ENCODE data around the gene ACVRL1.

The ACVRL1 gene

GRCh38 chr12:51914034-51914923 lies 7.0 kb downstream of the ACVRL1 start:
- in situ Hi-C loops (cut with MboI; ENCODE audit: low sequenced_read_pairs, unreplicated experiment): no loop called here
- no peak for TF ChIP-seq CTCF (IDR thresholded peaks at IDR 0.05; ENCODE audit: borderline replicate concordance, control extremely low read depth, extremely low read depth, insufficient read depth, missing control alignments)
- no peak for DNase-seq (ENCODE audit: low spot score)

- no peak for DNase-seq (ENCODE audit: low spot score)
- in situ Hi-C loops (cut with MboI; ENCODE audit: low sequenced_read_pairs, unreplicated experiment): no loop called here
- TF ChIP-seq CTCF (IDR thresholded peaks at IDR 0.05; ENCODE audit: borderline replicate concordance, control extremely low read depth, extremely low read depth, insufficient read depth, missing control alignments): no peak
These were observed 7.8 kb downstream of the ACVRL1 start for GRCh38 chr12:51915003-51915625.

GRCh38 chr12:51915951-51916350 lies 8.6 kb downstream of the ACVRL1 start:
- in situ Hi-C loops (cut with MboI; ENCODE audit: low sequenced_read_pairs, unreplicated experiment): no loop called here
- no peak for DNase-seq (ENCODE audit: low spot score)
- no peak for TF ChIP-seq CTCF (IDR thresholded peaks at IDR 0.05; ENCODE audit: borderline replicate concordance, control extremely low read depth, extremely low read depth, insufficient read depth, missing control alignments)

- no peak for DNase-seq (ENCODE audit: low spot score)
- in situ Hi-C loops (cut with MboI; ENCODE audit: low sequenced_read_pairs, unreplicated experiment): no loop called here
- no peak for TF ChIP-seq CTCF (IDR thresholded peaks at IDR 0.05; ENCODE audit: borderline replicate concordance, control extremely low read depth, extremely low read depth, insufficient read depth, missing control alignments)
These were observed 9.8 kb downstream of the ACVRL1 start for GRCh38 chr12:51917041-51917590.

- DNase-seq (ENCODE audit: low spot score): no peak
- no peak for TF ChIP-seq CTCF (IDR thresholded peaks at IDR 0.05; ENCODE audit: borderline replicate concordance, control extremely low read depth, extremely low read depth, insufficient read depth, missing control alignments)
- in situ Hi-C loops (cut with MboI; ENCODE audit: low sequenced_read_pairs, unreplicated experiment): no loop called here
These were observed 10.6 kb downstream of the ACVRL1 start for GRCh38 chr12:51917746-51918453.

GRCh38 chr12:51920046-51920445 lies 12.7 kb downstream of the ACVRL1 start:
- no peak for TF ChIP-seq CTCF (IDR thresholded peaks at IDR 0.05; ENCODE audit: borderline replicate concordance, control extremely low read depth, extremely low read depth, insufficient read depth, missing control alignments)
- in situ Hi-C loops (cut with MboI; ENCODE audit: low sequenced_read_pairs, unreplicated experiment): no loop called here
- no peak for DNase-seq (ENCODE audit: low spot score)
